ENCODE measurements around the gene E2F3. TPM values are rescaled to one million over a fixed set of nuclear protein-coding genes. Genes with fewer than 3 reads are reported as not detected.
A peak's percentile ranks its signal among the peaks of the same experiment; 100 is the strongest.

E2F3 gene
- total RNA-seq, 2 experiments from 2014 or later, result 16.0 to 17.0 TPM

DNA sequence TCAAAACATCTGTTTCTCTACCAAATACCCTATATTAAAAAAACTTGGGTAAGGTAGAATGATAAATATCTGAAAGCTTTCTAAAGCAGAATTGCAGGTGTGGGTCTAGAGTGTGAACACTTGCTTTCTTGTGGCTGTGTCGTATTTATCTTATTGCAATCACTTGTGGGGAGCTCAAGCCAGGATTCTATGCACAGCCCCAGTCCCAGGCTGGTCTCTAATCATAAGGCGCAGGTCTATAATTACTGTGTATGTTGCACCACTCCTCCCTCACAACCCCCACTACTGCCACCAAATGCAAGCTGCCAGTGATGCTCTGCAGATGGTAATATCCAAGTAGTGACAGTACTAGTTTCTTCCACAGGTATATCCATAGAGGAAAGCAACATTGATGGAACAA is 2.2 kb upstream of the E2F3 start:
- Mint-ChIP-seq H3K27me3 (no peaks in the 10 kb centered on the region), H3K27ac (no peak overlapping the region), H3K4me3 (no peak overlapping the region), H3K9me3 (no peaks in the 10 kb centered on the region), H3K36me3 (ENCODE audit: low read depth) (peaks cover 5% of the 10 kb centered on the region), H3K4me1 (ENCODE audit: low read depth) (peaks cover 13% of the 10 kb centered on the region)
- intact Hi-C loops (cut with micrococcal nuclease), result no loop called here
- no peak for ATAC-seq
- CTCF ChIA-PET, result interaction anchor here (1.1 to 1.5 kb wide), 3 partner anchors 25 to 128 kb away, joined by 3 to 7 read pairs (median 3); no protein-coding TSS in a partner anchor
- POLR2A ChIA-PET, result interaction anchor here (1.4 to 2.5 kb wide), 2 partner anchors 32 to 79 kb away, joined by 7 to 8 read pairs; no protein-coding TSS in a partner anchor
- TF ChIP-seq CTCF (IDR thresholded peaks at IDR 0.05), result no peak
- no peak for DNase-seq

DNA sequence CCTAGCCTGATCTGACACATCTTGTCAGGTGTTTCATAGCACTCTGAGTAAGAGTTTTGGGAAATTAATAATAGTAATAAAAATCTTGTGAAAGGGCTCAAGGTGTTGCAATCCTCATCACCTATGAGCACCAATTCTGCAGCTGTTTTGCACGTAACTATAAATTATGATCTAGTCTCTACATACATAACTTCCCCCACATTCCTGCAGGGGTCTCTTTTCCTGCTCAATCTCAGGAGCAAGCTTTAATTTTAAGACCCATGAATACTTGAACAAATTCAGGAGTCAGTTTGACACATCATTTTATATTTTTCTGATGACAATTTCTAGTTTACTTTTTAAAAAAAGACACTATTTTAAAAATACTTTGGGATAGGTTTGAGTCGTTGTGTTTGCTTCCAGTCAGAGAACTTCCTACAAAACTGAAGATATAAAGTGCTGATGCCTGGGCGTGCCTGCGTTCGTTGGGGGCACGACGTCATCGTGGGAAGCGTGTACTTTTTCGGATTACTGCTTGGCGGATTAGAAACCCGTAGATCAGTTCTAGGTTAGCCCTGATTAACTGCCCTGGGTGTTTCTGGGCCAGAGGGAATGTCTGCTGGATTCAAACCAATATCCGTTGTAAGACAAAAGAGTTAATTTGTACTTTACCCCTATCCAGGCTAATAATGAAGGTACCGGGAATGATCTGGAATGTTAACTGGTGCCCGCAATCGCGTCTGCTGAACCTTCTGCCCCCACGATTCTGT is 1.0 kb upstream of the E2F3 start:
- Mint-ChIP-seq H3K4me3 (peak overlapping the region; percentile 86), H3K4me1 (ENCODE audit: low read depth) (peaks cover 17% of the 10 kb centered on the region), H3K27me3 (no peaks in the 10 kb centered on the region), H3K9me3 (no peaks in the 10 kb centered on the region), H3K36me3 (ENCODE audit: low read depth) (peaks cover 10% of the 10 kb centered on the region), H3K27ac (peak overlapping the region; percentile 99)
- TF ChIP-seq CTCF (IDR thresholded peaks at IDR 0.05), result peak; percentile 16
- ChIA-PET CTCF (interaction anchor here (1.1 to 1.4 kb wide), 5 partner anchors 27 to 128 kb away, joined by 3 to 7 read pairs (median 4); no protein-coding TSS in a partner anchor), POLR2A (interaction anchor here (0.6 to 5.9 kb wide), 4 partner anchors 33 to 825 kb away, joined by 3 to 60 read pairs (median 7); no protein-coding TSS in a partner anchor)
- ATAC-seq (no peak), DNase-seq (peak; percentile 67)
- intact Hi-C loops (cut with micrococcal nuclease), result loop anchor here (2.0 to 5.0 kb wide), 2 partner anchors 82 to 108 kb away; no protein-coding TSS in a partner anchor

DNA sequence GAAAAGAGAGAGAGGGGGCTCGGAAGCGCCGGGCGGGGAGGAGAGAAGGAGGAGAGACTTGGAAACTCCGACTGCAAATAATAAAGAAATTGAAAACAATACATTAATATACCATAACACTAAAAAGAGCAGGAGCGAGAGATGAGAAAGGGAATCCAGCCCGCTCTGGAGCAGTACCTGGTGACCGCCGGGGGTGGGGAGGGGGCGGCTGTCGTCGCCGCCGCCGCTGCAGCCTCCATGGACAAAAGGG is 338 bp downstream of the E2F3 start:
- intact Hi-C loops (cut with micrococcal nuclease), result loop anchor here (5.0 kb wide), 1 partner anchor 110 kb away; no protein-coding TSS in a partner anchor
- ATAC-seq, result no peak
- Mint-ChIP-seq H3K27me3 (no peaks in the 10 kb centered on the region), H3K9me3 (no peaks in the 10 kb centered on the region), H3K4me3 (peak overlapping the region; percentile 86), H3K4me1 (ENCODE audit: low read depth) (peaks cover 28% of the 10 kb centered on the region), H3K36me3 (ENCODE audit: low read depth) (peaks cover 22% of the 10 kb centered on the region), H3K27ac (peak overlapping the region; percentile 99)
- no peak for TF ChIP-seq CTCF (IDR thresholded peaks at IDR 0.05)
- CTCF ChIA-PET, result interaction anchor here (1.0 kb wide), 1 partner anchor 111 kb away, joined by 3 read pairs; no protein-coding TSS in a partner anchor
- POLR2A ChIA-PET, result interaction anchor here (1.3 to 5.9 kb wide), 4 partner anchors 36 to 140 kb away, joined by 3 to 60 read pairs (median 6); no protein-coding TSS in a partner anchor
- no peak for DNase-seq

- peak; percentile 0 for ATAC-seq
- H3K27me3 Mint-ChIP-seq, result no peaks in the 10 kb centered on the region
- intact Hi-C loops (cut with micrococcal nuclease), result loop anchor here (5.0 kb wide), 1 partner anchor 110 kb away; no protein-coding TSS in a partner anchor
- H3K4me1 Mint-ChIP-seq (ENCODE audit: low read depth), result peaks cover 33% of the 10 kb centered on the region
- no peak for TF ChIP-seq CTCF (IDR thresholded peaks at IDR 0.05)
- peak; percentile 49 for DNase-seq
- H3K9me3 Mint-ChIP-seq, result no peaks in the 10 kb centered on the region
- H3K36me3 Mint-ChIP-seq (ENCODE audit: low read depth), result peaks cover 27% of the 10 kb centered on the region
- peak overlapping the region; percentile 99 for H3K27ac Mint-ChIP-seq
- ChIA-PET POLR2A (interaction anchor here (0.6 to 5.9 kb wide), 15 partner anchors 24 to 1194 kb away, joined by 3 to 60 read pairs (median 4); partner anchors contain the start of gene CDKAL1), CTCF (interaction anchor here (1.0 to 3.4 kb wide), 3 partner anchors 111 to 128 kb away, joined by 3 to 45 read pairs (median 25); no protein-coding TSS in a partner anchor)
- H3K4me3 Mint-ChIP-seq, result peak overlapping the region; percentile 86
These were observed 827 bp downstream of the E2F3 start for GRCh38 chr6:20402342-20403069.

All from activated CD8-positive, alpha-beta T cell treated with anti-CD3 and anti-CD28 coated beads for 36 hours (primary cell).